Endodermal cell (in vitro differentiated cells): ENCODE measurements around the gene HIRIP3. TPM values are rescaled to one million over a fixed set of nuclear protein-coding genes. Genes with fewer than 3 reads are reported as not detected.
"Not testable (repeated sequence)": the region's sequence is repeated elsewhere in the genome, so short reads cannot be mapped to it uniquely, and the experiment has no call there.

ENCODE experiments used
- DNase-seq: peaks from one replicate; pipeline ENCODE4 v3.0.0-alpha.2; 2017
- H3K27ac ChIP-seq: 2 replicates; pipeline ENCODE4 v1.5.1; 2013; ENCODE audit warnings: mild to moderate bottlenecking, low read depth, low read length, moderate library complexity
- H3K27me3 ChIP-seq: 2 replicates; pipeline ENCODE4 v1.6.1; 2013; ENCODE audit warnings: mild to moderate bottlenecking, low read length, moderate library complexity; ENCODE audit not compliant: insufficient read depth, control insufficient read depth, poor library complexity, severe bottlenecking
- H3K36me3 ChIP-seq: 2 replicates; pipeline ENCODE4 v1.7.0; 2013; ENCODE audit warnings: mild to moderate bottlenecking, low read length, moderate library complexity; ENCODE audit not compliant: control insufficient read depth, insufficient read depth
- H3K4me1 ChIP-seq: one replicate; pipeline ENCODE4 v1.7.0; 2013; ENCODE audit warnings: low read length; ENCODE audit not compliant: control insufficient read depth, insufficient read depth
- H3K4me3 ChIP-seq: 2 replicates; pipeline ENCODE4 v1.5.1; 2013; ENCODE audit warnings: mild to moderate bottlenecking, low read length, moderate library complexity
- H3K9ac ChIP-seq: 2 replicates; pipeline ENCODE4 v1.6.1; 2013; ENCODE audit warnings: mild to moderate bottlenecking, low read length, moderate library complexity; ENCODE audit not compliant: poor library complexity, severe bottlenecking; ENCODE audit errors: extremely low read depth
- H3K9me3 ChIP-seq: 2 replicates; pipeline ENCODE4 v1.6.1; 2013; ENCODE audit warnings: mild to moderate bottlenecking, low read length, moderate library complexity; ENCODE audit not compliant: control insufficient read depth
- H3K27ac Mint-ChIP-seq: 2 replicates; pipeline ENCODE4 v1.8.0; 2020; ENCODE audit warnings: mixed read lengths
- H3K27me3 Mint-ChIP-seq: 2 replicates; pipeline ENCODE4 v1.8.0; 2021; ENCODE audit warnings: mild to moderate bottlenecking, mixed read lengths; ENCODE audit not compliant: insufficient read depth
- H3K36me3 Mint-ChIP-seq: 2 replicates; pipeline ENCODE4 v1.8.0; 2020; ENCODE audit warnings: low read depth, mixed read lengths
- H3K4me1 Mint-ChIP-seq: 2 replicates; pipeline ENCODE4 v1.8.0; 2020; ENCODE audit warnings: mixed read lengths
- H3K4me3 Mint-ChIP-seq: 2 replicates; pipeline ENCODE4 v1.8.0; 2020; ENCODE audit warnings: mild to moderate bottlenecking, moderate library complexity, mixed read lengths
- H3K9me3 Mint-ChIP-seq: 2 replicates; pipeline ENCODE4 v1.8.0; 2020; ENCODE audit warnings: mild to moderate bottlenecking, mixed read lengths
- WGBS, 2 experiments: methylation state at CpG; one replicate each; pipeline versions ENCODE4 v1.1.5 to v1.1.7; 2013; ENCODE audit warnings: missing lambda C conversion rate in 2 of 2, mixed read lengths in 1 of 2; ENCODE audit not compliant: insufficient coverage in 1 of 2, insufficient read length in 1 of 2; 5-methylcytosine and 5-hydroxymethylcytosine counted together
- total RNA-seq, 2 donors: library from RNA; stranded (reverse); fragmentation: NEBNext Ultra II Directional in 1 of 2; extraction: Animal tissue kit (Norgen Biotek cat#: 25700) in 1 of 2; gene quantifications; 2 replicates in 1 of 2; 3 replicates in 1 of 2; pipeline ENCODE4 v1.2.1, GENCODE V29; 2021
- TF ChIP-seq, protein P1 (sequence below): fragments of 200-600 bp; sonication (generic); conservative IDR thresholded peaks from 2 replicates; pipeline ENCODE4 v1.5.0; 2021; ENCODE audit warnings: antibody characterized with exemption, mild to moderate bottlenecking

HIRIP3 gene
- total RNA-seq, 2 donors from 2014 or later, result 9.4 to 13.9 TPM

- TF ChIP-seq, protein P1, sequence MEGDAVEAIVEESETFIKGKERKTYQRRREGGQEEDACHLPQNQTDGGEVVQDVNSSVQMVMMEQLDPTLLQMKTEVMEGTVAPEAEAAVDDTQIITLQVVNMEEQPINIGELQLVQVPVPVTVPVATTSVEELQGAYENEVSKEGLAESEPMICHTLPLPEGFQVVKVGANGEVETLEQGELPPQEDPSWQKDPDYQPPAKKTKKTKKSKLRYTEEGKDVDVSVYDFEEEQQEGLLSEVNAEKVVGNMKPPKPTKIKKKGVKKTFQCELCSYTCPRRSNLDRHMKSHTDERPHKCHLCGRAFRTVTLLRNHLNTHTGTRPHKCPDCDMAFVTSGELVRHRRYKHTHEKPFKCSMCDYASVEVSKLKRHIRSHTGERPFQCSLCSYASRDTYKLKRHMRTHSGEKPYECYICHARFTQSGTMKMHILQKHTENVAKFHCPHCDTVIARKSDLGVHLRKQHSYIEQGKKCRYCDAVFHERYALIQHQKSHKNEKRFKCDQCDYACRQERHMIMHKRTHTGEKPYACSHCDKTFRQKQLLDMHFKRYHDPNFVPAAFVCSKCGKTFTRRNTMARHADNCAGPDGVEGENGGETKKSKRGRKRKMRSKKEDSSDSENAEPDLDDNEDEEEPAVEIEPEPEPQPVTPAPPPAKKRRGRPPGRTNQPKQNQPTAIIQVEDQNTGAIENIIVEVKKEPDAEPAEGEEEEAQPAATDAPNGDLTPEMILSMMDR, result no peak
- Mint-ChIP-seq H3K27ac (peak overlapping the region; percentile 90), H3K4me1 (peaks cover 13% of the 10 kb centered on the region), H3K36me3 (peaks cover 14% of the 10 kb centered on the region), H3K27me3 (peaks cover 2% of the 10 kb centered on the region), H3K4me3 (peak overlapping the region; percentile 81), H3K9me3 (peaks cover 2% of the 10 kb centered on the region)
- WGBS, 2 experiments, result 85 to 86% methylated on average over 9 to 10 of the region's 10 CpGs
- no peak overlapping the region for H3K27ac ChIP-seq
- peaks cover 9% of the 10 kb centered on the region for H3K4me1 ChIP-seq
- H3K27me3 ChIP-seq, result no peaks in the 10 kb centered on the region
- peak overlapping the region; percentile 59 for H3K9ac ChIP-seq
- no peak for DNase-seq
- peak overlapping the region; percentile 88 for H3K4me3 ChIP-seq
- H3K9me3 ChIP-seq, result no peaks in the 10 kb centered on the region
- peaks cover 10% of the 10 kb centered on the region for H3K36me3 ChIP-seq
These were observed 34.3 kb downstream of the HIRIP3 start for GRCh38 chr16:29961127-29961478.

DNA sequence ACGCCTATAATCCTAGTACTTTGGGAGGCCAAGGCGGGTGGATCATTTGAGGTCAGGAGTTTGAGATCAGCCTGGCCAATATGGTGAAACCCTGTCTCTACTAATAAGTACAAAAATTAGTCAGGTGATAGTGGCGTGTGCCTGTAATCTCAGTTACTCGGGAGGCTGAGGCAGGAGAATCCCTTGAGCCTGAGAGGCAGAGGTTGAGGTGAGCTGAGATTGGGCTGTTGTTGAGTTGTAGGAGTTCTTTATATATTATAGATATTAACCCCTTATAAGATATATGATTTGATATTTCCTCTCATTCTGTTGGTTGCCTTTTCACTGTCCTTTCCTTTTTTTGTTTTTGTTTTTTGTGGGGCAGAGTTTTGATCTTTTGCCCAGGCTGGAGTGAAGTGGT is 35.6 kb downstream of the HIRIP3 start:
- not testable (repeated sequence) for H3K27ac Mint-ChIP-seq, H3K4me3 Mint-ChIP-seq, H3K27me3 ChIP-seq, H3K36me3 Mint-ChIP-seq, H3K9ac ChIP-seq, H3K4me3 ChIP-seq, H3K27ac ChIP-seq, H3K36me3 ChIP-seq, H3K27me3 Mint-ChIP-seq, H3K9me3 Mint-ChIP-seq, H3K4me1 ChIP-seq, DNase-seq, H3K9me3 ChIP-seq
- WGBS, 2 experiments, result 94% methylated on average over 4 of the region's 4 CpGs; no CpG with 5 or more reads in 1 of the 2 experiments
- H3K4me1 Mint-ChIP-seq, result peaks cover 13% of the 10 kb centered on the region

- Histone ChIP-seq H3K4me1 (peaks cover 9% of the 10 kb centered on the region), H3K4me3 (no peak overlapping the region), H3K27ac (no peak overlapping the region), H3K27me3 (no peaks in the 10 kb centered on the region), H3K9ac (no peak overlapping the region), H3K9me3 (no peaks in the 10 kb centered on the region), H3K36me3 (no peaks in the 10 kb centered on the region)
- H3K9me3 Mint-ChIP-seq, result peaks cover 2% of the 10 kb centered on the region
- no peak overlapping the region for H3K27ac Mint-ChIP-seq
- H3K36me3 Mint-ChIP-seq, result peaks cover 6% of the 10 kb centered on the region
- TF ChIP-seq, protein P1, result no peak
- H3K4me3 Mint-ChIP-seq, result no peak overlapping the region
- H3K4me1 Mint-ChIP-seq, result peaks cover 13% of the 10 kb centered on the region
- 93 to 98% methylated on average over 5 to 9 of the region's 9 CpGs for WGBS, 2 experiments
- no peak for DNase-seq
- H3K27me3 Mint-ChIP-seq, result peaks cover 2% of the 10 kb centered on the region
These were observed 36.1 kb downstream of the HIRIP3 start for GRCh38 chr16:29959293-29959692.

DNA sequence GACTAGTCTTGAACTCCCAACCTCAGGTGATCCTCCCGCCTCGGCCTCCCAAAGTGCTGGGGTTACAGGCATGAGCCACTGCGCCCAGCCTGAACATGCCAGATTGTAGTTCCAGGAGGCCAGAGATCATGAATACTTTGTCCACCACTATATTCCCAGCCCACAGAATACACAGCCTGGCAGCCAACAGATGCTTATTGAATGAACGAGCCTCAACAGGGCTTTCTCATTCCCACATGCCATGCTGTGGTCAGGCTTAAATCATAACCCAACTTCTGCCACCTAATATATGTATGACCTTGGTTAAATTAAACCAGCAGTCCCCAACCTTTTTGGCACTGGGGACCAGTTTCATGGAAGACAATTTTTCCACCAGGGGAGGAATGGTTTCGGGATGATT is 36.7 kb downstream of the HIRIP3 start:
- Mint-ChIP-seq H3K36me3 (peaks cover 6% of the 10 kb centered on the region), H3K4me3 (no peak overlapping the region), H3K27ac (no peak overlapping the region), H3K4me1 (peaks cover 13% of the 10 kb centered on the region), H3K27me3 (peaks cover 2% of the 10 kb centered on the region), H3K9me3 (peaks cover 2% of the 10 kb centered on the region)
- 95 to 100% methylated on average over 2 to 4 of the region's 5 CpGs for WGBS, 2 experiments
- H3K27ac ChIP-seq, result no peak overlapping the region
- no peaks in the 10 kb centered on the region for H3K36me3 ChIP-seq
- DNase-seq, result no peak
- TF ChIP-seq, protein P1, result no peak
- no peaks in the 10 kb centered on the region for H3K27me3 ChIP-seq
- no peak overlapping the region for H3K4me3 ChIP-seq
- H3K4me1 ChIP-seq, result peaks cover 9% of the 10 kb centered on the region
- H3K9me3 ChIP-seq, result no peaks in the 10 kb centered on the region
- H3K9ac ChIP-seq, result no peak overlapping the region
